K562 (cell line): Measurements from ENCODE around the gene RHAG. TPM values are rescaled to one million over a fixed set of nuclear protein-coding genes. Genes with fewer than 3 reads are reported as not detected.
A peak's percentile ranks its signal among the peaks of the same experiment; 100 is the strongest.

ENCODE experiments used
- CCNT2 ChIP-seq: IDR thresholded peaks from 2 replicates; pipeline ENCODE4 v1.6.1; 2011; ENCODE audit warnings: borderline replicate concordance, low read depth, mild to moderate bottlenecking, moderate library complexity, mixed read lengths, low read length; ENCODE audit not compliant: insufficient read length; ENCODE audit errors: extremely low read depth
- CEBPG ChIP-seq, 3 experiments: fragments of 200-800 bp in 1 of 3; sonication (Bioruptor generic) in 1 of 3; sonication (generic) in 1 of 3; formaldehyde crosslinking in 1 of 3; IDR thresholded peaks in 2 of 3; conservative IDR thresholded peaks in 1 of 3; 2 replicates each; pipeline versions ENCODE4 v1.6.1 to v1.8.0; 2016 to 2022; ENCODE audit warnings: missing compliant biosample characterization in 2 of 3, missing genetic modification characterization in 2 of 3, mild to moderate bottlenecking in 1 of 3, missing genetic modification reagents in 1 of 3
- CTBP1 ChIP-seq: fragments of 450-650 bp; IDR thresholded peaks from 2 replicates; pipeline ENCODE4 v1.6.1; 2016; ENCODE audit warnings: borderline replicate concordance
- EZH2 ChIP-seq: IDR thresholded peaks from 2 replicates; pipeline ENCODE4 v1.6.1; 2012; ENCODE audit warnings: low read depth, mild to moderate bottlenecking, inconsistent platforms, low read length, borderline replicate concordance
- FOS ChIP-seq: IDR thresholded peaks from 3 replicates; pipeline ENCODE4 v1.6.1; 2011; ENCODE audit not compliant: insufficient read length; ENCODE audit errors: extremely low read depth
- HIVEP1 ChIP-seq: fragments of 250-450 bp; sonication (Bioruptor Pico); IDR thresholded peaks from 2 replicates; pipeline ENCODE4 v1.4.0; 2020; ENCODE audit warnings: mild to moderate bottlenecking
- HMG20B ChIP-seq: fragments of 250-450 bp; sonication (Bioruptor Pico); IDR thresholded peaks from 2 replicates; pipeline ENCODE4 v1.5.0; 2021; ENCODE audit warnings: mild to moderate bottlenecking
- KHSRP ChIP-seq: fragments of 450-650 bp; IDR thresholded peaks from 2 replicates; pipeline ENCODE4 v1.6.1; 2017
- MBD2 ChIP-seq: sonication (generic); IDR thresholded peaks from 2 replicates; pipeline ENCODE4 v1.6.1; 2016; ENCODE audit warnings: low read depth, borderline replicate concordance
- NELFE ChIP-seq: IDR thresholded peaks from 2 replicates; pipeline ENCODE4 v1.6.1; 2011; ENCODE audit warnings: mild to moderate bottlenecking; ENCODE audit not compliant: insufficient read depth, insufficient read length
- NFE2L1 ChIP-seq: fragments of 450-650 bp; IDR thresholded peaks from 2 replicates; pipeline ENCODE4 v1.6.1; 2016; ENCODE audit warnings: missing genetic modification characterization, low read depth, mild to moderate bottlenecking, missing compliant biosample characterization, moderate library complexity, borderline replicate concordance
- NFRKB ChIP-seq: fragments of 450-650 bp; IDR thresholded peaks from 2 replicates; pipeline ENCODE4 v1.6.1; 2016; ENCODE audit warnings: low read depth
- NFYB ChIP-seq: IDR thresholded peaks from 2 replicates; pipeline ENCODE4 v1.6.1; 2011; ENCODE audit warnings: mild to moderate bottlenecking, moderate library complexity; ENCODE audit not compliant: insufficient read length; ENCODE audit errors: extremely low read depth
- POLR2A ChIP-seq: fragments of 450-650 bp; conservative IDR thresholded peaks from 2 replicates; pipeline ENCODE4 v1.6.1; 2016
- RBM34 ChIP-seq: fragments of 200-400 bp; formaldehyde crosslinking; IDR thresholded peaks from 2 replicates; pipeline ENCODE4 v1.6.1; 2018; ENCODE audit warnings: low read length, borderline replicate concordance; ENCODE audit not compliant: insufficient read depth
- SP2 ChIP-seq: IDR thresholded peaks from 2 replicates; pipeline ENCODE4 v1.6.1; 2011; ENCODE audit warnings: mild to moderate bottlenecking, low read depth, low read length, moderate library complexity; ENCODE audit not compliant: poor library complexity, severe bottlenecking; ENCODE audit errors: extremely low read depth
- ZC3H8 ChIP-seq: fragments of 450-650 bp; IDR thresholded peaks from 2 replicates; pipeline ENCODE4 v1.6.1; 2017
- polyA plus RNA-seq, 8 experiments: library from polyadenylated mRNA; depleted of rRNA in 4 of 8; stranded (reverse) in 5 of 8; unstranded in 3 of 8; fragments of >200 nt; fragmentation: Nextera tagmentation in 2 of 8; fragmentation: Illumina TruSeq in 1 of 8; extraction: Ambion mirVana in 2 of 8; extraction: Trizol in 1 of 8; gene quantifications; 2 replicates each; pipeline versions ENCODE4 v1.2.1 to v1.2.3, GENCODE V29; 2011 to 2014; ENCODE audit warnings: inconsistent platforms in 1 of 8, missing spikeins in 1 of 8
- total RNA-seq, 7 experiments: library from RNA; depleted of rRNA in 6 of 7; stranded (reverse); fragments of >200 nt in 6 of 7; fragmentation: Illumina TruSeq in 2 of 7; extraction: Trizol in 2 of 7; gene quantifications; 2 replicates each; pipeline versions ENCODE4 v1.2.1 to v1.2.3, GENCODE V29; 2011 to 2021; ENCODE audit warnings: low replicate concordance in 1 of 7
- TF ChIP-seq, protein P1 (sequence below), 2 experiments: fragments of 200-800 bp in 1 of 2; sonication (Bioruptor generic) in 1 of 2; sonication (generic) in 1 of 2; formaldehyde crosslinking in 1 of 2; IDR thresholded peaks in 1 of 2; conservative IDR thresholded peaks in 1 of 2; 2 replicates each; pipeline versions ENCODE4 v1.5.0 to v1.6.1; 2016 to 2020; ENCODE audit warnings: missing compliant biosample characterization in 1 of 2, missing genetic modification characterization in 1 of 2, missing genetic modification reagents in 1 of 2
- TF ChIP-seq, protein P2 (sequence below): fragments of 250-450 bp; sonication (Bioruptor Pico); IDR thresholded peaks from 2 replicates; pipeline ENCODE4 v1.5.0; 2021; ENCODE audit warnings: mild to moderate bottlenecking, borderline replicate concordance
- TF ChIP-seq, protein P3 (sequence below): sonication (generic); formaldehyde crosslinking; IDR thresholded peaks from 2 replicates; pipeline ENCODE4 v1.8.0; 2022; ENCODE audit warnings: mild to moderate bottlenecking, missing genetic modification reagents
- TF ChIP-seq, protein P4 (sequence below): fragments of 450-650 bp; IDR thresholded peaks from 2 replicates; pipeline ENCODE4 v1.6.1; 2017; ENCODE audit warnings: antibody characterized with exemption

RHAG gene
- total and polyA plus RNA-seq, 9 of the 15 experiments (the other 6 are each of a cell fraction or from before 2014, with no cell fraction given): 290 to 1,202 (median 505) TPM

DNA sequence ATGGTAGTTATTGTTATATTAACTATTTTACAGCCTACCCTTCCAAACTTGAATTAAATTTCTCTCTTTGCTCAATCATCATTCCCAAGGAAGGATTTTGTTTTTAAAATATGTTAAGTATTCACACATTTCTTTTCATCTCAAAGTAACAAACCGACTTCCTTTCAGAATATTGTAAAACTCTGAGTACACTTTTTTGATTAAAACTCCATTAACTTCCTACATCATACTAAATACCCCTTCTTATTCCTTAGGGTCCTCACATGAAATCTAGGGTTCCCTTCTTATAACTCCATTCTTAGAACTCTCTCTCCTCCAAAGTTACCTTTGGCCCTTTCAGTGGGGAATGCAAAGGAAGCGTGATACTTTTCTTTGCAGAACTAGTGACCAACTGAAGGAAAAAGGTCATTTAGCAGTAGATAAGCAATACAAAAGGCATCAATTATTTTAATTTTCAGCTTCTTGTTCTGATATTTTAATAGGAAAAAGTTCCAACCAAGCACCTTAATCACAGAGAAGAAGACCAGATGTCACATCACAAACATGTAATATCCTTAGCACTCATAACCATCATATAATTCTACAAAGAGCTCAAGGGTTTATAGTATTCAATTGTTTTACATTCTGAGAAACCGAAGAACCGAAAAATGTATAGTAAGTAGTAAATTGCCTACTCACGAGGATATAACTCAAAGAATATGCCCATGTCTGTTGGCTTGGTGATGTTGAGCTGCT is 494 bp downstream of the RHAG start (continued):
- TF ChIP-seq NELFE (no peak), RBM34 (no peak), ZC3H8 (0 out of 2 replicates have a peak, but pooled peaks have one; percentile 39), HIVEP1 (CRISPR knock-in tag) (no peak), MBD2 (no peak), CTBP1 (no peak), NFRKB (no peak; the same call in none of the 2 replicates), SP2 (no peak), EZH2 (no peak), CEBPG (CRISPR knock-in tag; IDR thresholded peaks at IDR 0.05) (no peak), CEBPG (tag; conservative IDR thresholded peaks at IDR 0.05 in 1 of 2, IDR thresholded peaks at IDR 0.05 in 1 of 2) (no peak), FOS (no peak), POLR2A (no peak), HMG20B (CRISPR knock-in tag) (no peak), KHSRP (peak; percentile 46; the same call in 1 of the 2 replicates), CCNT2 (no peak), NFYB (no peak), NFE2L1 (tag) (no peak)
- TF ChIP-seq, protein P1, sequence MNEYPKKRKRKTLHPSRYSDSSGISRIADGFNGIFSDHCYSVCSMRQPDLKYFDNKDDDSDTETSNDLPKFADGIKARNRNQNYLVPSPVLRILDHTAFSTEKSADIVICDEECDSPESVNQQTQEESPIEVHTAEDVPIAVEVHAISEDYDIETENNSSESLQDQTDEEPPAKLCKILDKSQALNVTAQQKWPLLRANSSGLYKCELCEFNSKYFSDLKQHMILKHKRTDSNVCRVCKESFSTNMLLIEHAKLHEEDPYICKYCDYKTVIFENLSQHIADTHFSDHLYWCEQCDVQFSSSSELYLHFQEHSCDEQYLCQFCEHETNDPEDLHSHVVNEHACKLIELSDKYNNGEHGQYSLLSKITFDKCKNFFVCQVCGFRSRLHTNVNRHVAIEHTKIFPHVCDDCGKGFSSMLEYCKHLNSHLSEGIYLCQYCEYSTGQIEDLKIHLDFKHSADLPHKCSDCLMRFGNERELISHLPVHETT (CRISPR knock-in tag; conservative IDR thresholded peaks at IDR 0.05 in 1 of 2, IDR thresholded peaks at IDR 0.05 in 1 of 2): no peak
- TF ChIP-seq, protein P2, sequence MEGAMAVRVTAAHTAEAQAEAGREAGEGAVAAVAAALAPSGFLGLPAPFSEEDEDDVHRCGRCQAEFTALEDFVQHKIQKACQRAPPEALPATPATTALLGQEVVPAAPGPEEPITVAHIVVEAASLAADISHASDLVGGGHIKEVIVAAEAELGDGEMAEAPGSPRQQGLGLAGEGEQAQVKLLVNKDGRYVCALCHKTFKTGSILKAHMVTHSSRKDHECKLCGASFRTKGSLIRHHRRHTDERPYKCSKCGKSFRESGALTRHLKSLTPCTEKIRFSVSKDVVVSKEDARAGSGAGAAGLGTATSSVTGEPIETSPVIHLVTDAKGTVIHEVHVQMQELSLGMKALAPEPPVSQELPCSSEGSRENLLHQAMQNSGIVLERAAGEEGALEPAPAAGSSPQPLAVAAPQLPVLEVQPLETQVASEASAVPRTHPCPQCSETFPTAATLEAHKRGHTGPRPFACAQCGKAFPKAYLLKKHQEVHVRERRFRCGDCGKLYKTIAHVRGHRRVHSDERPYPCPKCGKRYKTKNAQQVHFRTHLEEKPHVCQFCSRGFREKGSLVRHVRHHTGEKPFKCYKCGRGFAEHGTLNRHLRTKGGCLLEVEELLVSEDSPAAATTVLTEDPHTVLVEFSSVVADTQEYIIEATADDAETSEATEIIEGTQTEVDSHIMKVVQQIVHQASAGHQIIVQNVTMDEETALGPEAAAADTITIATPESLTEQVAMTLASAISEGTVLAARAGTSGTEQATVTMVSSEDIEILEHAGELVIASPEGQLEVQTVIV: 0 out of 2 replicates have a peak, but pooled peaks have one; percentile 40
- TF ChIP-seq, protein P3, sequence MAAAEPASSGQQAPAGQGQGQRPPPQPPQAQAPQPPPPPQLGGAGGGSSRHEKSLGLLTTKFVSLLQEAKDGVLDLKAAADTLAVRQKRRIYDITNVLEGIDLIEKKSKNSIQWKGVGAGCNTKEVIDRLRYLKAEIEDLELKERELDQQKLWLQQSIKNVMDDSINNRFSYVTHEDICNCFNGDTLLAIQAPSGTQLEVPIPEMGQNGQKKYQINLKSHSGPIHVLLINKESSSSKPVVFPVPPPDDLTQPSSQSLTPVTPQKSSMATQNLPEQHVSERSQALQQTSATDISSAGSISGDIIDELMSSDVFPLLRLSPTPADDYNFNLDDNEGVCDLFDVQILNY (CRISPR knock-in tag): no peak
- TF ChIP-seq, protein P4, sequence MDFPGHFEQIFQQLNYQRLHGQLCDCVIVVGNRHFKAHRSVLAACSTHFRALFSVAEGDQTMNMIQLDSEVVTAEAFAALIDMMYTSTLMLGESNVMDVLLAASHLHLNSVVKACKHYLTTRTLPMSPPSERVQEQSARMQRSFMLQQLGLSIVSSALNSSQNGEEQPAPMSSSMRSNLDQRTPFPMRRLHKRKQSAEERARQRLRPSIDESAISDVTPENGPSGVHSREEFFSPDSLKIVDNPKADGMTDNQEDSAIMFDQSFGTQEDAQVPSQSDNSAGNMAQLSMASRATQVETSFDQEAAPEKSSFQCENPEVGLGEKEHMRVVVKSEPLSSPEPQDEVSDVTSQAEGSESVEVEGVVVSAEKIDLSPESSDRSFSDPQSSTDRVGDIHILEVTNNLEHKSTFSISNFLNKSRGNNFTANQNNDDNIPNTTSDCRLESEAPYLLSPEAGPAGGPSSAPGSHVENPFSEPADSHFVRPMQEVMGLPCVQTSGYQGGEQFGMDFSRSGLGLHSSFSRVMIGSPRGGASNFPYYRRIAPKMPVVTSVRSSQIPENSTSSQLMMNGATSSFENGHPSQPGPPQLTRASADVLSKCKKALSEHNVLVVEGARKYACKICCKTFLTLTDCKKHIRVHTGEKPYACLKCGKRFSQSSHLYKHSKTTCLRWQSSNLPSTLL: no peak
